HepG2 (cell line): ENCODE results near the gene PPP1R16B. TPM values are rescaled to one million over a fixed set of nuclear protein-coding genes. Genes with fewer than 3 reads are reported as not detected.

Experiments used
- ATAC-seq: fragments of 200-7000 bp; cut with Tn5 transposase; 3 replicates; pipeline ENCODE4 v1.9.1; 2020; ENCODE audit warnings: mild to moderate bottlenecking, moderate library complexity
- BruUV-seq: library from RNA; stranded (reverse); fragments of 400-500 nt; replicated peaks from 2 replicates; lab custom pipeline; 2021; lab: Mats Ljungman, UMichigan
- CTCF ChIA-PET: fragments of 300-600 bp; formaldehyde crosslinking; extraction: SDS; loops from one replicate; lab custom pipeline; 2021; ENCODE audit warnings: low total read pairs, inconsistent platforms, low intra/inter-chr PET ratio; lab: Yijun Ruan, JAX
- POLR2A ChIA-PET: fragments of 350-600 bp; sonication (Branson Sonifier 250); formaldehyde crosslinking; loops from one replicate; lab custom pipeline; 2020; ENCODE audit warnings: antibody characterized with exemption, inconsistent platforms; lab: Yijun Ruan, JAX
- DNase-seq: peaks from one replicate; pipeline ENCODE4 v3.0.0-alpha.2; 2015; ENCODE audit warnings: low spot score
- FAIRE-seq: peaks from 3 replicates; lab custom pipeline; 2011; peaks lifted over from hg19 to GRCh38; lab: Jason Lieb, UNC
- H2AFZ ChIP-seq: one replicate; pipeline ENCODE4 v1.6.1; 2011; ENCODE audit warnings: low read length, inconsistent platforms
- H3K27ac ChIP-seq: fragments of 300-600 bp; 3 replicates; pipeline ENCODE4 v1.8.0; 2011; ENCODE audit warnings: mixed run types, mild to moderate bottlenecking, mixed read lengths, low read length, inconsistent platforms; ENCODE audit not compliant: insufficient read depth; ENCODE audit errors: extremely low read length
- H3K27me3 ChIP-seq, 2 experiments: fragments of 200-600 bp in 1 of 2; 2 replicates in 1 of 2; 3 replicates in 1 of 2; pipeline versions ENCODE4 v1.6.0 to v1.8.0; 2011; ENCODE audit warnings: low read length in 2 of 2, mild to moderate bottlenecking in 2 of 2, moderate library complexity in 2 of 2, inconsistent platforms in 1 of 2; ENCODE audit not compliant: insufficient read depth in 2 of 2, control insufficient read depth in 1 of 2
- H3K36me3 ChIP-seq, 2 experiments: fragments of 200-600 bp in 1 of 2; replicated peaks in 1 of 2; 2 replicates in 1 of 2; 3 replicates in 1 of 2; pipeline versions ENCODE4 v1.5.1 to v1.8.0; 2011; ENCODE audit warnings: low read length in 2 of 2, inconsistent platforms in 1 of 2; ENCODE audit not compliant: insufficient read depth in 2 of 2, control insufficient read depth in 1 of 2
- H3K4me1 ChIP-seq: 2 replicates; pipeline ENCODE4 v1.5.1; 2012; ENCODE audit warnings: low read length, inconsistent platforms; ENCODE audit not compliant: insufficient read depth
- H3K4me2 ChIP-seq: 2 replicates; pipeline ENCODE4 v1.6.0; 2011; ENCODE audit warnings: low read depth, low read length, inconsistent platforms
- H3K4me3 ChIP-seq, 3 experiments: fragments of 200-600 bp in 1 of 3; sonication (generic), shearing (Covaris generic) in 1 of 3; replicated peaks in 1 of 3; 2 replicates each; pipeline ENCODE4 v1.5.1; 2011 to 2016; ENCODE audit warnings: low read length in 3 of 3, inconsistent platforms in 2 of 3, low read depth in 2 of 3, mild to moderate bottlenecking in 2 of 3, control low read depth in 1 of 3, mixed read lengths in 1 of 3; ENCODE audit not compliant: insufficient read depth in 1 of 3
- H3K79me2 ChIP-seq: one replicate; pipeline ENCODE4 v1.6.1; 2011; ENCODE audit warnings: low read length, inconsistent platforms; ENCODE audit not compliant: insufficient read depth
- H3K9ac ChIP-seq: 2 replicates; pipeline ENCODE4 v1.6.0; 2011; ENCODE audit warnings: mild to moderate bottlenecking, low read depth, low read length, inconsistent platforms; ENCODE audit not compliant: insufficient read depth
- H3K9me3 ChIP-seq: 2 replicates; pipeline ENCODE4 v1.5.1; 2012; ENCODE audit warnings: mild to moderate bottlenecking, low read length
- H4K20me1 ChIP-seq: 2 replicates; pipeline ENCODE4 v1.6.0; 2011; ENCODE audit warnings: inconsistent platforms, mild to moderate bottlenecking, low read length, moderate library complexity; ENCODE audit not compliant: insufficient read depth
- FLYWCH1 ChIP-seq: sonication (generic); formaldehyde crosslinking; IDR thresholded peaks from 2 replicates; pipeline ENCODE4 v1.8.1; 2023; ENCODE audit warnings: mild to moderate bottlenecking, missing genetic modification reagents
- FOXA3 ChIP-seq: IDR thresholded peaks from 2 replicates; pipeline ENCODE4 v1.6.1; 2016; ENCODE audit warnings: missing genetic modification reagents, missing compliant biosample characterization
- IKZF1 ChIP-seq: fragments of 450-650 bp; IDR thresholded peaks from 2 replicates; pipeline ENCODE4 v1.7.1; 2016
- KDM1A ChIP-seq: IDR thresholded peaks from 2 replicates; pipeline ENCODE4 v1.6.1; 2016; ENCODE audit warnings: missing compliant biosample characterization
- MED8 ChIP-seq: sonication (generic); formaldehyde crosslinking; IDR thresholded peaks from 2 replicates; pipeline ENCODE4 v1.8.1; 2023; ENCODE audit warnings: mild to moderate bottlenecking, missing genetic modification reagents; ENCODE audit not compliant: insufficient replicate concordance
- PLSCR1 ChIP-seq: sonication (generic); formaldehyde crosslinking; IDR thresholded peaks from 2 replicates; pipeline ENCODE4 v1.5.0; 2020; ENCODE audit warnings: missing genetic modification reagents, mild to moderate bottlenecking, borderline replicate concordance
- RARA ChIP-seq: IDR thresholded peaks from 2 replicates; pipeline ENCODE4 v1.6.1; 2016; ENCODE audit warnings: missing genetic modification reagents, missing compliant biosample characterization
- ZBTB26 ChIP-seq: IDR thresholded peaks from 2 replicates; pipeline ENCODE4 v1.6.1; 2016; ENCODE audit warnings: missing compliant biosample characterization, missing genetic modification reagents, borderline replicate concordance
- ZNF124 ChIP-seq: sonication (generic); formaldehyde crosslinking; IDR thresholded peaks from 2 replicates; pipeline ENCODE4 v1.4.0; 2020; ENCODE audit warnings: missing genetic modification reagents
- ZNF180 ChIP-seq: sonication (generic); formaldehyde crosslinking; IDR thresholded peaks from 2 replicates; pipeline ENCODE4 v1.4.0; 2020; ENCODE audit warnings: low read depth, missing genetic modification reagents, borderline replicate concordance
- ZNF639 ChIP-seq: conservative IDR thresholded peaks from 2 replicates; pipeline ENCODE4 v1.6.1; 2018; ENCODE audit warnings: missing genetic modification reagents
- ZNF878 ChIP-seq: sonication (generic); formaldehyde crosslinking; IDR thresholded peaks from 2 replicates; pipeline ENCODE4 v1.8.1; 2023; ENCODE audit warnings: mild to moderate bottlenecking, missing genetic modification reagents, moderate library complexity
- WGBS: methylation state at CpG from one replicate; pipeline ENCODE4 v1.1.6; 2017; ENCODE audit warnings: low lambda C conversion rate; 5-methylcytosine and 5-hydroxymethylcytosine counted together
- in situ Hi-C: cut with HindIII; loops from 2 replicates; pipeline ENCODE4 v1.10.0; 2017; ENCODE audit warnings: low pct_unique_long_range_greater_than_20kb; ENCODE audit not compliant: extremely low pct_ligation_motif_present
- intact Hi-C: fragments of 100-400 bp; cut with micrococcal nuclease; formaldehyde crosslinking; loops from one replicate; pipeline ENCODE4 v1.10.0; 2022; ENCODE audit not compliant: unreplicated experiment
- polyA plus RNA-seq, 8 experiments: library from polyadenylated mRNA; depleted of rRNA in 3 of 8; stranded (reverse) in 7 of 8; unstranded in 1 of 8; fragments of >200 nt; fragmentation: Illumina TruSeq in 4 of 8; extraction: Trizol in 4 of 8; gene quantifications; 2 replicates each; pipeline versions ENCODE4 v1.2.1 to v1.2.3, GENCODE V29; 2011 to 2016; ENCODE audit warnings: low read depth in 4 of 8, missing spikeins in 1 of 8, mixed read lengths in 1 of 8; ENCODE audit not compliant: insufficient read depth in 1 of 8
- total RNA-seq, 5 experiments: library from RNA; depleted of rRNA; stranded (reverse); fragments of >200 nt; fragmentation: Illumina TruSeq; extraction: Trizol; gene quantifications; 2 replicates each; pipeline ENCODE4 v1.2.3, GENCODE V29; 2016; ENCODE audit warnings: low read depth in 1 of 5
- TF ChIP-seq, protein P1 (sequence below): sonication (generic); formaldehyde crosslinking; IDR thresholded peaks from 2 replicates; pipeline ENCODE4 v1.5.0; 2020; ENCODE audit warnings: missing genetic modification reagents
- TF ChIP-seq, protein P2 (sequence below): sonication (generic); formaldehyde crosslinking; IDR thresholded peaks from 2 replicates; pipeline ENCODE4 v1.4.0; 2020; ENCODE audit warnings: missing genetic modification reagents

Gene PPP1R16B
- total and polyA plus RNA-seq, 2 of the 13 experiments (the other 11 are each of a cell fraction or from before 2014, with no cell fraction given): 0.02 to 0.11 TPM

- Histone ChIP-seq H2AFZ (no peak overlapping the region), H3K27ac (no peak overlapping the region), H3K79me2 (no peaks in the 10 kb centered on the region), H3K4me1 (no peaks in the 10 kb centered on the region), H3K27me3 (no peaks in the 10 kb centered on the region), H3K9me3 (no peaks in the 10 kb centered on the region), H4K20me1 (no peaks in the 10 kb centered on the region), H3K4me2 (no peak overlapping the region), H3K36me3 (peaks cover 9 to 27% of the 10 kb centered on the region in 2 experiments), H3K4me3 (no peak overlapping the region), H3K9ac (no peak overlapping the region)
- ATAC-seq (no peak), FAIRE-seq (no peak), DNase-seq (no peak)
- no TSS peak for BruUV-seq
- intact Hi-C loops: no loop called here
- ChIA-PET CTCF (no interaction called here), POLR2A (no interaction called here)
- in situ Hi-C loops: no loop called here
- 97% methylated on average over 11 of the region's 11 CpGs for WGBS
- TF ChIP-seq ZNF124 (CRISPR knock-in tag): no peak
- TF ChIP-seq ZNF639 (CRISPR knock-in tag): no peak
- TF ChIP-seq PLSCR1 (CRISPR knock-in tag): no peak
- TF ChIP-seq, protein P1, sequence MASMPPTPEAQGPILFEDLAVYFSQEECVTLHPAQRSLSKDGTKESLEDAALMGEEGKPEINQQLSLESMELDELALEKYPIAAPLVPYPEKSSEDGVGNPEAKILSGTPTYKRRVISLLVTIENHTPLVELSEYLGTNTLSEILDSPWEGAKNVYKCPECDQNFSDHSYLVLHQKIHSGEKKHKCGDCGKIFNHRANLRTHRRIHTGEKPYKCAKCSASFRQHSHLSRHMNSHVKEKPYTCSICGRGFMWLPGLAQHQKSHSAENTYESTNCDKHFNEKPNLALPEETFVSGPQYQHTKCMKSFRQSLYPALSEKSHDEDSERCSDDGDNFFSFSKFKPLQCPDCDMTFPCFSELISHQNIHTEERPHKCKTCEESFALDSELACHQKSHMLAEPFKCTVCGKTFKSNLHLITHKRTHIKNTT: no peak
- no peak for TF ChIP-seq FOXA3 (CRISPR knock-in tag)
- TF ChIP-seq RARA (CRISPR knock-in tag): no peak
- TF ChIP-seq ZNF180: no peak
- TF ChIP-seq KDM1A (CRISPR knock-in tag): no peak
- no peak for TF ChIP-seq MED8 (CRISPR knock-in tag)
- TF ChIP-seq ZNF878 (CRISPR knock-in tag): no peak
- no peak for TF ChIP-seq ZBTB26
- no peak for TF ChIP-seq FLYWCH1
- TF ChIP-seq IKZF1: no peak
- TF ChIP-seq, protein P2, sequence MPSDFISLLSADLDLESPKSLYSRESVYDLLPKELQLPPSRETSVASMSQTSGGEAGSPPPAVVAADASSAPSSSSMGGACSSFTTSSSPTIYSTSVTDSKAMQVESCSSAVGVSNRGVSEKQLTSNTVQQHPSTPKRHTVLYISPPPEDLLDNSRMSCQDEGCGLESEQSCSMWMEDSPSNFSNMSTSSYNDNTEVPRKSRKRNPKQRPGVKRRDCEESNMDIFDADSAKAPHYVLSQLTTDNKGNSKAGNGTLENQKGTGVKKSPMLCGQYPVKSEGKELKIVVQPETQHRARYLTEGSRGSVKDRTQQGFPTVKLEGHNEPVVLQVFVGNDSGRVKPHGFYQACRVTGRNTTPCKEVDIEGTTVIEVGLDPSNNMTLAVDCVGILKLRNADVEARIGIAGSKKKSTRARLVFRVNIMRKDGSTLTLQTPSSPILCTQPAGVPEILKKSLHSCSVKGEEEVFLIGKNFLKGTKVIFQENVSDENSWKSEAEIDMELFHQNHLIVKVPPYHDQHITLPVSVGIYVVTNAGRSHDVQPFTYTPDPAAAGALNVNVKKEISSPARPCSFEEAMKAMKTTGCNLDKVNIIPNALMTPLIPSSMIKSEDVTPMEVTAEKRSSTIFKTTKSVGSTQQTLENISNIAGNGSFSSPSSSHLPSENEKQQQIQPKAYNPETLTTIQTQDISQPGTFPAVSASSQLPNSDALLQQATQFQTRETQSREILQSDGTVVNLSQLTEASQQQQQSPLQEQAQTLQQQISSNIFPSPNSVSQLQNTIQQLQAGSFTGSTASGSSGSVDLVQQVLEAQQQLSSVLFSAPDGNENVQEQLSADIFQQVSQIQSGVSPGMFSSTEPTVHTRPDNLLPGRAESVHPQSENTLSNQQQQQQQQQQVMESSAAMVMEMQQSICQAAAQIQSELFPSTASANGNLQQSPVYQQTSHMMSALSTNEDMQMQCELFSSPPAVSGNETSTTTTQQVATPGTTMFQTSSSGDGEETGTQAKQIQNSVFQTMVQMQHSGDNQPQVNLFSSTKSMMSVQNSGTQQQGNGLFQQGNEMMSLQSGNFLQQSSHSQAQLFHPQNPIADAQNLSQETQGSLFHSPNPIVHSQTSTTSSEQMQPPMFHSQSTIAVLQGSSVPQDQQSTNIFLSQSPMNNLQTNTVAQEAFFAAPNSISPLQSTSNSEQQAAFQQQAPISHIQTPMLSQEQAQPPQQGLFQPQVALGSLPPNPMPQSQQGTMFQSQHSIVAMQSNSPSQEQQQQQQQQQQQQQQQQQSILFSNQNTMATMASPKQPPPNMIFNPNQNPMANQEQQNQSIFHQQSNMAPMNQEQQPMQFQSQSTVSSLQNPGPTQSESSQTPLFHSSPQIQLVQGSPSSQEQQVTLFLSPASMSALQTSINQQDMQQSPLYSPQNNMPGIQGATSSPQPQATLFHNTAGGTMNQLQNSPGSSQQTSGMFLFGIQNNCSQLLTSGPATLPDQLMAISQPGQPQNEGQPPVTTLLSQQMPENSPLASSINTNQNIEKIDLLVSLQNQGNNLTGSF (CRISPR knock-in tag): no peak
Measured at GRCh38 chr20:38776363-38776762, 29.1 kb upstream of the PPP1R16B start.
